Activated gamma-delta T cell treated with anti-CD3 and anti-CD28 coated beads, Interleukin-2, amount 50 U/mL, for 16 hours (primary cell): ENCODE measurements around the gene GTSE1.

Experiments used
- DNase-seq: peaks from one replicate; pipeline ENCODE4 v3.0.0-alpha.2; 2020; ENCODE audit warnings: low read depth

Gene GTSE1

DNA sequence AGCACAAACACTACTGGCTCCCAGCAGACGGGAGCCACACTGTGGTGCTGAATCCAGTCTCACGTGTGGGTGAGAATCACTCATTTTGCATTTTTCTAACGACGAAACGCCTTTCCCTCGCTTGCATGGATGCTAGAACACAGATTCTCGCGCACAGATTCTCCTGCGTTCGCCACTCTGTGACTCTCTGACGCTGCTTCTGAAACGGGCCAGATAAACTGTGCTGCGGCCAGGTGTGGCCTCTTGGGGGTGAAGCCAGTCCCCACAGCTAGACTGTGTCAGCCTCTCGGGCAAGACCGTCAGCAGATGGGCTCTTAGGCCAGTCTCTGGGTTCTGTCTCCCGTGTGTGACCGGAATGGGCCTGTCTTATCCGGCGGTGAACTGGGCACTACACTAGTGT lies 83.4 kb downstream of the GTSE1 start:
- no peak for DNase-seq
